Activated CD8-positive, alpha-beta memory T cell treated with anti-CD3 and anti-CD28 coated beads, Interleukin-2, amount 10 ng/mL, durations not matched to agents 7 days and 5 days (primary cell): ENCODE measurements around the gene SAMD4A. TPM values are rescaled to one million over a fixed set of nuclear protein-coding genes. Genes with fewer than 3 reads are reported as not detected.

Experiments used
- ATAC-seq: fragments of 150-1000 bp; cut with Tn5 transposase; one replicate; pipeline ENCODE4 v1.10.0; 2021; ENCODE audit warnings: moderate library complexity
- CTCF ChIA-PET: fragments of 350-600 bp; sonication (Branson Sonifier 250); formaldehyde crosslinking; loops from one replicate; lab custom pipeline; 2021; ENCODE audit warnings: antibody characterized with exemption; lab: Charles Lee
- DNase-seq: peaks from one replicate; pipeline ENCODE4 v3.0.0-alpha.2; 2020
- H3K27ac Mint-ChIP-seq: one replicate; pipeline ENCODE4 v1.8.0; 2021; ENCODE audit warnings: mild to moderate bottlenecking, mixed read lengths
- H3K27me3 Mint-ChIP-seq: one replicate; pipeline ENCODE4 v1.8.0; 2021; ENCODE audit warnings: mixed read lengths
- H3K36me3 Mint-ChIP-seq: one replicate; pipeline ENCODE4 v1.8.0; 2021; ENCODE audit warnings: mild to moderate bottlenecking, mixed read lengths
- H3K4me1 Mint-ChIP-seq: one replicate; pipeline ENCODE4 v1.8.0; 2021; ENCODE audit warnings: mixed read lengths
- H3K4me3 Mint-ChIP-seq: one replicate; pipeline ENCODE4 v1.8.0; 2021; ENCODE audit warnings: mild to moderate bottlenecking, moderate library complexity, mixed read lengths
- H3K9me3 Mint-ChIP-seq: one replicate; pipeline ENCODE4 v1.8.0; 2022; ENCODE audit warnings: low read depth, mixed read lengths
- total RNA-seq, 2 experiments: library from RNA; stranded (reverse); gene quantifications; one replicate each; pipeline ENCODE4 v1.2.3, GENCODE V29; 2021

The SAMD4A gene
- total RNA-seq, 2 experiments from 2014 or later, result 1.6 to 1.7 TPM

DNA sequence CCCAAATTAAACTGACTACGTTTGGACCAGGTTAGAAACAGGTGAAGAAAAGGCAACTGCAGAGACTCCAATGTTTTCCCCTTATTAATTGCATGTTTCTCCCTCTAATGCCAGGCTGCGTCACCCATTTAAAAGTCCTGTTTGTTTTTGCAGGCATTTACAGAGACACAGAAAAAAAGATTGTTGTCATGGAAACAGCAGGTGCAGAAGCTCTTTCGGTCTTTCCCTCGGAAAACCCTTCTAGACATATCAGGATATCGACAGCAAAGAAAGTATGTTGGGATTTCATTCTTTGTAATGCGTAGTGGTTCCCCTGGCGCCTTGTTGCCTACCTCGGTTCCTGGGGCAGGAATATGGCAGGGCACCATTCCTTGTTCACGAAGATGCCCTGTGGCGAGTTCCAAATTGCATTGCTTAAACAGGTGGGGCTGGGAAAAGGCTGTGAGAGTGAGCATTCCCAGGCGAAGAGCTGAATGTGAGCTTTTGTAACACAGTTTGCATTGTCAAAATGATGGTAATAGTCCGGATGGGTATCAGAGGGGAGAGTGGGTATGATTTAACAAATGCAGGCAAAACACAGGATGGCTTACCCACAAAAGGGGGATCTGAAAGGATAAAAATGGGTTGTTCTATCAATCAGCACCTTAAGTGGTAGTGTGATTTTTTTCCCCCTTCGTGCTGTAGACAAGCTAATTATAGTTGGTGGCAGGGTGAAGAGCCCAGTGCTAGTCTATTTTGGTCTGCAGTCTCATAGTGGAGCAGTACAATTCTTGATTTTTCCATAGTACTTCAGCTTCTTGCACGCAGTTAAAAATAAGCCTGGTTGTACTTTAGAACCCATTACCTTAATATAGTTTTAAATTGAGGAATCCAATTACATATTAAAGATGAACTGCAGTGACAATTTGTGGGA is 203.3 kb downstream of the SAMD4A start:
- Mint-ChIP-seq H3K4me1 (peaks cover 24% of the 10 kb centered on the region), H3K4me3 (no peak overlapping the region), H3K27me3 (peaks cover 33% of the 10 kb centered on the region), H3K27ac (no peak overlapping the region), H3K9me3 (no peaks in the 10 kb centered on the region), H3K36me3 (no peaks in the 10 kb centered on the region)
- ATAC-seq, result no peak
- no peak for DNase-seq
- CTCF ChIA-PET, result interaction anchor here (0.9 kb wide), 1 partner anchor 213 kb away, joined by 3 read pairs; no protein-coding TSS in a partner anchor

DNA sequence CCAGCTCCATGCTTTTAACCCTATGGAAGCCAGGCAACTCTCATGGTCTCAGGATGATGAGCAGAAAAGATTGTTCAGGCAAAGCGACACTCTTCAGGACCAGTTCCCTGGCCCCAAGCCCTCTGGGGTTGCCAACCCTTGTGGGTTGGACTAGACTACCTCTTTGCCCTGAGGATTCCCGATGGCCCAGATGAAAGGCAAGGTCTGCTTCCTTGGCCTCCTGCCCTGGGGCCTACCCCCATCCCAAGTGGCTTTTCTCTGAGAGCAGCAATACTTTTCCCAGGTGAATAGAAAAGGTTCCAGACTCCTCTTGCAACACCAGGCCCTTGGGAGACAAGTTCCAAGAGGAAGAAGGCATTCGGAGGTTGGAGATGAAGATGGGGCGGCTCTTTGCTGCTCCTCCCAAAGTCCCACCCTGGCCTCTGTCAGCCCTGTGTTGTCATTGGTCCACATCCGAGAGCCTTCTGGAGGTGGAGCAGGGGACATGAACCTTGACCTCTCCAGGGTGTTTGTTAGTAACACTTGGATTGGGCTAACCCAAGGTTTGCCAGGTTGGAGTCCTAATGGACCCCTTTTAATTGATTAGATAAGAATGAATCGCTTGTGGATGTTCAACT is 204.6 kb downstream of the SAMD4A start:
- no peaks in the 10 kb centered on the region for H3K9me3 Mint-ChIP-seq
- peaks cover 32% of the 10 kb centered on the region for H3K4me1 Mint-ChIP-seq
- H3K27ac Mint-ChIP-seq, result no peak overlapping the region
- no peak overlapping the region for H3K4me3 Mint-ChIP-seq
- peaks cover 42% of the 10 kb centered on the region for H3K27me3 Mint-ChIP-seq
- ATAC-seq (no peak), DNase-seq (no peak)
- CTCF ChIA-PET, result interaction anchor here (5.7 to 6.8 kb wide), 2 partner anchors 42 to 206 kb away, joined by 40 to 246 read pairs; partner anchors contain the start of gene SAMD4A
- no peaks in the 10 kb centered on the region for H3K36me3 Mint-ChIP-seq

DNA sequence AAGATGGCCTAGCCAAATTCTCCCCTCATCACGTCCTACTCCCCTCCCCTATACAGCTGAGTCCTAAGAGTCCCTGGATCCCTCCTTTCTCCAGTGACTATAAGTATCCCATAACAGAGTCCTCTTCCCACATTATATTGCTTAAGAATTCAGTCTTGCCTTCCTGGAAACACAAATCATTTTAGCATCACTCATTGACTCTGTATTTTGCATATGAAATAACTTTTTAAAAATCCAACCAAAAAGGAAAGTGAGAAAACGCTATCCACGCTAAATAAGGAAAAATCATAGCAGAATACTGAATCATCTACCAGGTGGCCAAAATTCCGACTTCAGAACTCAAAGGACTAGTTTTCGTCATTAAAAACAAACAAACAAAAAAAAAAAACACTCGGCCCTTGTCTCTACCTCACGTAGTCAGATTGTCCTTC is 205.5 kb downstream of the SAMD4A start:
- peaks cover 41% of the 10 kb centered on the region for H3K4me1 Mint-ChIP-seq
- DNase-seq (no peak), ATAC-seq (no peak)
- H3K27ac Mint-ChIP-seq, result peak overlapping the region; percentile 84
- H3K27me3 Mint-ChIP-seq, result peaks cover 51% of the 10 kb centered on the region
- no peak overlapping the region for H3K4me3 Mint-ChIP-seq
- no peaks in the 10 kb centered on the region for H3K9me3 Mint-ChIP-seq
- no peaks in the 10 kb centered on the region for H3K36me3 Mint-ChIP-seq
- CTCF ChIA-PET, result interaction anchor here (0.9 to 6.8 kb wide), 27 partner anchors 8 to 376 kb away, joined by 3 to 246 read pairs (median 9); partner anchors contain the start of genes CDKN3, CGRRF1 and SAMD4A

DNA sequence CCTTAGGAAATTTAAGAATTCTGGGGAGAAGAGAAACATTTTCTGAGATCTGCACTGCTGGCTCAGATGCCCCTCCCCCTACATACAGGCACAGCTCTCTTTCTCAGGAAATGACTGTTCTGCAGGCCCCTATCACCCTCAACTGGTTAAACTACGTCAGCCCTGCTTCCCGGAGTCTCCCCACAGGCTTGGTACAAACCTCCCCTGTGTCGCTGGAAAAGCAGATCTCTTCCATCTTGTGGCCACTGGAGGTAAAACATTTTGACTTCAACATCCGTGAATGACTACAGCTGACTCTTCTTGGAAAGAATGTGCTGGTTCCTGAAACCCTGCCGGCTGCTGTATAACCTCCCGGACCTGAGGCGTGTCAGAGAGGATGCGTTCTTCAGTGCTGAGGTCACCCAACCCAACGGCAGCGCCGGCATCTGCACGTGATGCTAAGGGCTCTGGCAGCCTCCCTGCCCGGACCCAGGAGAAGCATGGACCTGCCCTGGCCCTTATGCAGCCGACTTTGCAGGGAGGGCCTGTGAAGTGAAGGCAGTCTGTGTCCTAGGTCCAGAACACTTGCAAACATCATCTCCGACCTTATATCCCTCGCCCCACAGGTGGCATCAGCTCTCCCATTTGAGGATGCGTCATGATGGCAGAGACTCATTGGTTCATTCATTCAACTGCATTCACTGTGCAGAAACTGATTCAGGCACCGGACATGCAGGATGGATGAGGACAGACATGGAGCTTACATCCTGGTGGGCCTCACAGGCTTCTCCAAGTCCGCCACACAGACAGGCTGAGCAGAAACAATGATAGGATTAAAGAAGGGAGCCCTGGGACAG is 206.5 kb downstream of the SAMD4A start:
- peaks cover 58% of the 10 kb centered on the region for H3K27me3 Mint-ChIP-seq
- no peaks in the 10 kb centered on the region for H3K9me3 Mint-ChIP-seq
- peak overlapping the region; percentile 84 for H3K27ac Mint-ChIP-seq
- DNase-seq (peak; percentile 93), ATAC-seq (peak; percentile 83)
- H3K4me3 Mint-ChIP-seq, result peak overlapping the region; percentile 43
- H3K4me1 Mint-ChIP-seq, result peaks cover 47% of the 10 kb centered on the region
- CTCF ChIA-PET, result interaction anchor here (0.6 to 6.8 kb wide), 54 partner anchors 9 to 1015 kb away, joined by 3 to 246 read pairs (median 6); partner anchors contain the start of genes CDKN3, CGRRF1 and SAMD4A
- H3K36me3 Mint-ChIP-seq, result no peaks in the 10 kb centered on the region

DNA sequence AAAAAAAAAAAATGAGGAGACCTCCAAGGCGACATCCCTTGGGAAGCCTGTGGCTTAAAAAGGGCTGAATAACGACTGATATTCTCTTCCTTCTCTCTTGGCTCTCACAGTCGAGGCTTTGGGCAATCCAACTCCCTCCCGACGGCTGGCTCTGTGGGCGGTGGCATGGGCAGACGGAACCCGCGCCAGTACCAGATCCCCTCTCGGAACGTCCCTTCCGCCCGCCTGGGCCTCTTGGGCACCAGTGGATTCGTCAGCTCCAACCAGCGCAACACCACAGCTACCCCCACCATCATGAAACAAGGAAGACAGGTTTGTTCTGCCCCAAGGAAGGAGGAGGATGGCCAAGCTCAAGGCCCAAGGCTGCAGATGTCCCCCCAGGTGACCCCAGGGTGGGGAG is 207.9 kb downstream of the SAMD4A start:
- Mint-ChIP-seq H3K27me3 (peaks cover 56% of the 10 kb centered on the region), H3K27ac (no peak overlapping the region), H3K9me3 (no peaks in the 10 kb centered on the region), H3K4me1 (peaks cover 47% of the 10 kb centered on the region), H3K4me3 (no peak overlapping the region), H3K36me3 (no peaks in the 10 kb centered on the region)
- DNase-seq, result no peak
- no peak for ATAC-seq
- CTCF ChIA-PET, result interaction anchor here (0.7 to 6.8 kb wide), 32 partner anchors 8 to 309 kb away, joined by 3 to 246 read pairs (median 6); partner anchors contain the start of genes CGRRF1, GMFB, MAPK1IP1L and SAMD4A

DNA sequence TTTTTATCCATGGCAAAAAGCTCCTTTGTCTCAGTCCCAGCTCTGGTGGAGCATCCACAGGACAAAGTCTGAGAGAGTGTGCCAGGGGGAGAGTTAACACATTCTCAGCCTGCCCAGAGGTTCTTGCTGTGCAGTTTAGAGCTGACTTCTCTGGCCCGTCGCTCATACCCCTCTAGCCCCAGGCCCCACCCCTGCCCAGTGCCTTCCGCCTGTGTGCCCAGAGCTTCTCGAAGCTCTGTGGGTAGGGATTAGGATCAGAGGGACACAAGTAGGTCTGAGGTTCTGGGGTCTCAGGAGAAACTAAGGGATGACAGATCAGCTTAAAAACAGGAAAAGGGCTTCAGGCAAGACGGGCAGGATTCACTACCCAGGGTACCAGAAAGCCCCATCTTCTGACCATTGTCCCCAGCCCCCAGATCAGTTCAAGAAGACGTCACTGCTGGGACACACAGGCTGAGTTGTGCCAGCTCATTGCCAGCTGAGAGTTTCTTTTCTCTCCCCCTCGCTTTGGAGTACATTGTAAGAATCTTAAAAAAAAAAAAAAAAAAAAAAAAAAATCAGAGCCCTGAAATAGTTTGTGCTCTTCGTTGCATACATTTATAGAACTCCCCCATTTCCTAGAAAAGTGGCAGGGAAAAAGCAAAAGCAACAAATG is 208.7 kb downstream of the SAMD4A start:
- ATAC-seq, result no peak
- Mint-ChIP-seq H3K36me3 (no peaks in the 10 kb centered on the region), H3K4me1 (peaks cover 47% of the 10 kb centered on the region), H3K9me3 (no peaks in the 10 kb centered on the region), H3K27me3 (peaks cover 55% of the 10 kb centered on the region), H3K4me3 (no peak overlapping the region), H3K27ac (no peak overlapping the region)
- CTCF ChIA-PET, result interaction anchor here (0.7 to 6.8 kb wide), 13 partner anchors 10 to 428 kb away, joined by 3 to 246 read pairs (median 7); partner anchors contain the start of genes GMFB and SAMD4A
- DNase-seq, result no peak

DNA sequence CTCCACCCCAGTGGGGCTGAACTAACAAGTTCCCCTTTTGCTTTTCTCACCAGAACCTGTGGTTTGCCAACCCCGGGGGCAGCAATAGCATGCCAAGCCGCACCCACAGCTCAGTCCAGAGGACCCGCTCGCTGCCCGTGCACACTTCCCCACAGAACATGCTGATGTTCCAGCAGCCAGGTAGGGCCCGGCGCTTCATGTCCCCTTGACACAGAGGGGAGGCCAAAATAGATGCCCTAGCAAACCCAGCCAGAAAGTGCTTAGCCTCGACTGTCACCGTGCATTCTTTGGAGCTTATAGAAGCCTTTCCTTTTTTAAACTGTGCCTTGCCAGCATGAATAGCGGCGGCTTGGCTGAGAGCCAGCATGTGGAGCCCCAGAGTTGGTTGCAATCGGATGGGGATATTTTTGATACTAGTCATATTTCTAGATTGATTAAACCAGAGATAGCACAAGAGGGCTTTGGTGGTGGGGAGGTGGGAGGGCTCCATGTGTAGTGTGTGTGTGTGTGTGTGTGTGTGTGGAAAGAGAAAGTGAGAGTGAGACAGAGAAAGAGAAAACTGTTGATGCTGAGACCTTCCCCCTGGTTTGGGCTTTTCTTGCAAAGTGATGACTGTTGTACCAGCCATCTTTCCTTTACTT is 209.6 kb downstream of the SAMD4A start:
- peak; percentile 68 for DNase-seq
- ATAC-seq, result no peak
- Mint-ChIP-seq H3K4me1 (peaks cover 47% of the 10 kb centered on the region), H3K36me3 (no peaks in the 10 kb centered on the region), H3K4me3 (peak overlapping the region; percentile 36), H3K27me3 (peaks cover 62% of the 10 kb centered on the region), H3K27ac (peak overlapping the region; percentile 45), H3K9me3 (no peaks in the 10 kb centered on the region)
- CTCF ChIA-PET, result interaction anchor here (1.0 to 6.8 kb wide), 10 partner anchors 9 to 267 kb away, joined by 3 to 246 read pairs (median 5); partner anchors contain the start of genes CGRRF1 and SAMD4A

DNA sequence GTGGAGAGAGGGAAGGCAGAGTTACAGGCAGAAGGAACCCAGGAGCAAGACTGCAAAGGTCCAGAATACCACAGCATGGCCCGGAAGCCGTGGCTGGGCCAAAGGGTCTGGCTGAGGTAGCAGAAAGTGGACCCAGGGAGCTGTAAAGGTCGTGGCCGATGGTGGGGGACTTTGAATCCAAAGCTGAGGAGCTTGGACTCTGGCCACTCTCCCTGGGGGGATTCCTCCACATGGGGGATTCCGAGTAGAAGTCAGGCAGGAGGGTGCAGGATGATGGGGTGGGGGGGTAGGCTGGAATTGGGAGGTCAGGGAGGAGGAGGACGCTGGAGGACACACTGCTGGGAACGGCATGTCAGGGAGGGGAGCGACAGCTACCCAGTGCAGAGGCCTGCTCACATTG is 210.5 kb downstream of the SAMD4A start:
- Mint-ChIP-seq H3K27ac (no peak overlapping the region), H3K4me3 (no peak overlapping the region), H3K4me1 (peaks cover 45% of the 10 kb centered on the region), H3K36me3 (no peaks in the 10 kb centered on the region), H3K27me3 (peaks cover 69% of the 10 kb centered on the region), H3K9me3 (no peaks in the 10 kb centered on the region)
- CTCF ChIA-PET, result interaction anchor here (1.3 to 6.8 kb wide), 7 partner anchors 17 to 212 kb away, joined by 3 to 246 read pairs (median 5); partner anchors contain the start of gene SAMD4A
- DNase-seq (no peak), ATAC-seq (no peak)

DNA sequence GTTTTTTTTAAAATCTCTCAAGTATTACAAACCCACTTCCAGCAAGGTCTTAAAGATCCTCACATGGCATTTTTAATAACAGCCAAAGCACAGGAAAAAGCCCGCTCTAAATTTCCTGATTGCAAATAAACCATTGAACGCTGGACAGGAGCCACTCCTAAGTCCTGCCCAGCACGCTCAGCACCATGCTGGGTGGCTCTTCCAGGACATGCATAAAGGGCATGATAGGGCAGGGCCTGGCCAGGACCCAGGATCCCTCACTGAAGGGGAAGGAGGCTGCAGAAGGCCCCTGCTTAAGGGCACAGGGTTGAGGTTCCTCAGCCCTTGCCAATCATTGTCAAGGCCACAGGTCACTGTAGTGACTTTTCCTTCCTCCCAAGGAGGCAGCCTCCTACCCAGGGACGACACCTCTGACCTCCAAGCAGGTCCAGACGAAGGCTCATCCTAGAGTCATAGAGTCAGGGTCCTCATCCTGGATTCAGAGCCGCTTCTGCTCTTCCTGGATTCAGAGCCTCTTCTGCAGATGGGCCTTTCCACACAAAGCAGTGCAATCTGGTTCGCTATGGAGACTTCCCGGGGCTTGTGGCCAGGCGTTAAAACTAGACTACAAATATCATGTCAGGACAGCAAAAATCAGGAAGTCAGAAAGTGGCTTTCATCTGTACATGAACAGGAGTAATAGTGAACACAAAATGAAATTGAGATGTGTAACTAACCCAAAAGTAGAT is 211.9 kb downstream of the SAMD4A start:
- DNase-seq, result no peak
- CTCF ChIA-PET, result interaction anchor here (6.8 kb wide), 1 partner anchor 213 kb away, joined by 246 read pairs; the partner anchor contains the start of gene SAMD4A
- ATAC-seq, result no peak
- peaks cover 70% of the 10 kb centered on the region for H3K27me3 Mint-ChIP-seq
- H3K4me1 Mint-ChIP-seq, result peaks cover 39% of the 10 kb centered on the region
- no peak overlapping the region for H3K4me3 Mint-ChIP-seq
- H3K27ac Mint-ChIP-seq, result no peak overlapping the region
- H3K36me3 Mint-ChIP-seq, result no peaks in the 10 kb centered on the region
- no peaks in the 10 kb centered on the region for H3K9me3 Mint-ChIP-seq

DNA sequence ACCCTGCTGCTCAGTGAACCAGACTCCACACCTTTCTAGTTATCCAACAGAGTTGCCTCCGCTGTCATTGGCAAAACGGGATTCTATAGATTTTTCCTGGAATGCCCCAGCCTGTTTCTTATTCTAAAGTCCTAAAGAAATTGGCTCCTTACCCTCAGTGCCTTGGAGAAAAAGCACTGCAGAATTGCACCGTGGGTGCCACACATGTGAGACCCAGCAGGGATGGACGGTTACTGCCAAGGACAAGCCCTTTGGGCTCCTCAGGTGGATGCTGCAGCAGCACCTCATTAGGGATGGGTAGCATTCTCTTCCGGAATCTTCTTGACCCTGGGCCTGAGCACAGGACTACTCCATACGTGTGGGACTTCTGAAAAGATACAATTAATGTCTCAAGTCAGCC is 214.2 kb downstream of the SAMD4A start:
- no peak overlapping the region for H3K4me3 Mint-ChIP-seq
- peaks cover 55% of the 10 kb centered on the region for H3K27me3 Mint-ChIP-seq
- H3K4me1 Mint-ChIP-seq, result peaks cover 29% of the 10 kb centered on the region
- CTCF ChIA-PET, result interaction anchor here (2.2 kb wide), 1 partner anchor 8 kb away, joined by 8 read pairs; no protein-coding TSS in a partner anchor
- no peaks in the 10 kb centered on the region for H3K9me3 Mint-ChIP-seq
- DNase-seq (no peak), ATAC-seq (no peak)
- H3K36me3 Mint-ChIP-seq, result no peaks in the 10 kb centered on the region
- H3K27ac Mint-ChIP-seq, result no peak overlapping the region
